AG04449 (cell line): ENCODE data around the gene ABCD3.

Source experiments
- CTCF ChIA-PET: fragments of 350-600 bp; formaldehyde crosslinking; extraction: SDS; loops from one replicate; lab custom pipeline; 2021; ENCODE audit warnings: antibody characterized with exemption; lab: Yijun Ruan, JAX
- POLR2A ChIA-PET: fragments of 400-600, 350-600 bp; formaldehyde crosslinking; extraction: SDS; loops from one replicate; lab custom pipeline; 2020; ENCODE audit warnings: antibody characterized with exemption, inconsistent platforms; lab: Yijun Ruan, JAX
- DNase-seq: peaks from one replicate; pipeline ENCODE4 v3.0.0-alpha.2; 2010; ENCODE audit warnings: low read depth, low spot score
- H3K4me3 ChIP-seq: 2 replicates; pipeline ENCODE4 v1.5.1; 2011; ENCODE audit warnings: low read depth, mild to moderate bottlenecking, control low read depth, low read length
- TF ChIP-seq, protein P1 (sequence below): IDR thresholded peaks from one replicate; pipeline ENCODE4 v1.5.1; 2011; ENCODE audit warnings: mild to moderate bottlenecking, moderate library complexity, low read length, control low read depth, inconsistent platforms; ENCODE audit not compliant: insufficient read depth; ENCODE audit errors: missing control alignments

Gene ABCD3

DNA sequence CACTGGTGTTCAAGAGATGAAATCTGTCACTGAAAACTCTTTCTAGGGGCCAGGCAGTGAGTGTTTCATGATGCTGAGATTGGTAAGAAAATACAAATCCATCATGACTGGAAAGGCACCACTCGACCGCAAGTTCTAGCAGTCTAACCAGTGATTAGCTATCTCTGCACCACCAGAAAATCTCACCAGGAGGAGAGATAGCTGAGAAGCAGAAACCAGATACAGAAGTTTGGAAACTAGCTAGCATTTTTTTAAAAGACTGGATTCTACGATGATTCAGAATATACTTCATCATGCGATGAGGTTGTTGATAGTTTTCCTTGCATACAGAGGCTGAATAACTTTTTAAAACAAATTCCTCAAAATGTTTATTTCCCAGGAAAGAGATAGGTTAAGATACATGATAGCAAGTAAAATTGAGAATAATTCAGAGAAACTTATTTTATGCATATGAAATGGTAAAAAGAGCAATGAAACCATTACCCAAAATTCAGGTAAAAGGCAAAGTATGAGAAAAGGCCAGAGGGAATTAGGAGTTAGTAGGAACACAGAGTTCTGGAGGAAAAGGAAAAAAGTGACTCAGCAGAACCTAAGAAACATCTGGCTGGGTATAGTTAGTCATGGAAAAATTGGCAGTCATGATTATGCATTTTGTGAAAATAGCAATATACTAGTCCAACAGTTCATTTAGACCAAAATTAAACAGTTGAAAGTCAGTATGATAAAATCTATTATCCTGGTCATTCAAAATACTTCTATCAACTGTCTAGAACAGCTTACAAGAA lies 126.7 kb downstream of the ABCD3 start:
- TF ChIP-seq, protein P1, sequence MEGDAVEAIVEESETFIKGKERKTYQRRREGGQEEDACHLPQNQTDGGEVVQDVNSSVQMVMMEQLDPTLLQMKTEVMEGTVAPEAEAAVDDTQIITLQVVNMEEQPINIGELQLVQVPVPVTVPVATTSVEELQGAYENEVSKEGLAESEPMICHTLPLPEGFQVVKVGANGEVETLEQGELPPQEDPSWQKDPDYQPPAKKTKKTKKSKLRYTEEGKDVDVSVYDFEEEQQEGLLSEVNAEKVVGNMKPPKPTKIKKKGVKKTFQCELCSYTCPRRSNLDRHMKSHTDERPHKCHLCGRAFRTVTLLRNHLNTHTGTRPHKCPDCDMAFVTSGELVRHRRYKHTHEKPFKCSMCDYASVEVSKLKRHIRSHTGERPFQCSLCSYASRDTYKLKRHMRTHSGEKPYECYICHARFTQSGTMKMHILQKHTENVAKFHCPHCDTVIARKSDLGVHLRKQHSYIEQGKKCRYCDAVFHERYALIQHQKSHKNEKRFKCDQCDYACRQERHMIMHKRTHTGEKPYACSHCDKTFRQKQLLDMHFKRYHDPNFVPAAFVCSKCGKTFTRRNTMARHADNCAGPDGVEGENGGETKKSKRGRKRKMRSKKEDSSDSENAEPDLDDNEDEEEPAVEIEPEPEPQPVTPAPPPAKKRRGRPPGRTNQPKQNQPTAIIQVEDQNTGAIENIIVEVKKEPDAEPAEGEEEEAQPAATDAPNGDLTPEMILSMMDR: no peak
- POLR2A ChIA-PET: interaction anchor here (0.7 kb wide), 1 partner anchor 181 kb away, joined by 3 read pairs; no protein-coding TSS in a partner anchor
- CTCF ChIA-PET: interaction anchor here (0.6 to 3.9 kb wide), 3 partner anchors 24 to 261 kb away, joined by 3 to 16 read pairs (median 3); no protein-coding TSS in a partner anchor
- no peak for DNase-seq
- no peak overlapping the region for H3K4me3 ChIP-seq

DNA sequence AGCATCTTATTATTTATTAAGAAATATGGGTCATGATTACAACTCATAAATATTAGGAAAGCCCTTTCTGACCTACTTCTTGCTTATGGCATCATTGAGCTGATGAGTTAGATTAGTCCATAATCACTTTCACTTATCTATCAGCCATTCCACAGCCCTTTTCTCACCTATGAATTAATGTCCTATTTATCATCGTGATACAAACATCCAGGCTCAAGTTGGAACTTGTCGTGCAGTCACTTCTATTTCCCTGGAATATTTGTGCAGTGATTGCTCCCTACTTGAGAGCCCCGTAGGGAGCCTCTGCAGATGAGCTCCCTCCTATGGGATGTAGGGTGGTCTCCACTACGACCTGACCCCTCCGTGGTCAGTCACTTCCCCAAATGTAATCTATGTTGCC lies 131.5 kb downstream of the ABCD3 start:
- CTCF ChIA-PET: interaction anchor here (1.2 to 1.7 kb wide), 2 partner anchors 11 to 256 kb away, joined by 5 to 7 read pairs; no protein-coding TSS in a partner anchor
- POLR2A ChIA-PET: no interaction called here
- DNase-seq: no peak
- H3K4me3 ChIP-seq: no peak overlapping the region
- TF ChIP-seq, protein P1: no peak

DNA sequence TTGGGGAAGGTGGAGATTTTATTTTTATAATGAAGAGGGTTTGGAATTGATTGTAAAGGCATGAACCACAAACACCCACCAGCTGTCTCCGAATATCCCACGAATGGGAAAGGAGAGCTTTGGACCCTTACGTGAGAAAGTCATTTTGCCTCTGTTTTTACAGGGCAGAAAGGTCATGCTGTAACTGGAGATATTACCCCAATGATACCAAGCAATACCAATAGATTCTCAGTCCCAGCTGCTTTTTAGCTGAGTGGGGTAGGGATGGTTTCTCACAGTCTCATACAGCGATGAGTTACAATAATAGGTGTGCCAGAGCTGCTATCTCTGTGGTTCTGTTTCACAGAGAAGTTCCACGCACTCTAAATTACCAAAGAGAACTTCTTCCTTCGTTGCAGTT lies 132.2 kb downstream of the ABCD3 start:
- TF ChIP-seq, protein P1: no peak
- no peak overlapping the region for H3K4me3 ChIP-seq
- ChIA-PET CTCF (interaction anchor here (1.2 to 1.7 kb wide), 2 partner anchors 10 to 256 kb away, joined by 5 to 7 read pairs; no protein-coding TSS in a partner anchor), POLR2A (no interaction called here)
- no peak for DNase-seq

DNA sequence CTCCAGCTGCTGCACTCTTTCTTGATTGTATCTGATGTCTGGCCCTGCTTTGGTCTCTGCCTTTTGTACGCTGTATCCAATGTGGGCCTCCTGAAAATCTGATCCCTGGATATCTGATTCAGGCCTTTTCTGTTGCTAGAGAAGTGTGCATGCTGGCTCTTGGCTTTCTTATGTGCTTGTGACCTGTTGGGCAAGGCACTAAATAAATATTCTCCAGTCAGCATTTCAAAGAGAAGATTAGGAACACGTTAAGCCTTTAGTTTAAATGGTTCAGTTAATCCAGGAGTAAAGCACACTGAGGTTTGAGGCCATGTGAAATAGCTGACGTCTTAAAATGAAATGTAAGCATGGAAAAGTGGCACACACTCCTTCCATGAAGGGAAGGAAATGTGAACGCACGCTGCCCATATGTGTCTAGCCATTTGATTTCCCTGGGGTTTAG lies 132.6 kb downstream of the ABCD3 start:
- TF ChIP-seq, protein P1: no peak
- ChIA-PET CTCF (interaction anchor here (1.7 kb wide), 1 partner anchor 255 kb away, joined by 7 read pairs; no protein-coding TSS in a partner anchor), POLR2A (no interaction called here)
- no peak for DNase-seq
- H3K4me3 ChIP-seq: no peak overlapping the region

DNA sequence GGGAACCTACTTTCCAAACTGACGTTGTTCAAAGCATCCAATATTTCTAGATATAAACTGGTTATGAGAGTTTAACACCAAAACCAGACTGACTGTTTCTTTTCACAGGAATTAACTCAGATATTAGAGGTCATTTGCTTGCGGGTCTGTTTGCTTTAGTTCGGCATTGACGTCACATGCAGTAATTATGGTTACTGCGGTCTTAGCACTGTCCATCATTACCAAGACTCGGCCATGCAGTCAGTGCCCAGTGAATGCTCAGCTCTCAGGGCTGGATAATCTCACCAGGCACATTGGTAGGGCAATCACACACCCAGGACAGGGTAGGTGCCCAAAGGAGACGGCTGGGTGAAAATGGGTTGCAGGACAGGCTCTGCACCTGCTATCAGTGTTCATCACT lies 133.3 kb downstream of the ABCD3 start:
- ChIA-PET POLR2A (no interaction called here), CTCF (no interaction called here)
- no peak overlapping the region for H3K4me3 ChIP-seq
- no peak for DNase-seq
- TF ChIP-seq, protein P1: no peak

DNA sequence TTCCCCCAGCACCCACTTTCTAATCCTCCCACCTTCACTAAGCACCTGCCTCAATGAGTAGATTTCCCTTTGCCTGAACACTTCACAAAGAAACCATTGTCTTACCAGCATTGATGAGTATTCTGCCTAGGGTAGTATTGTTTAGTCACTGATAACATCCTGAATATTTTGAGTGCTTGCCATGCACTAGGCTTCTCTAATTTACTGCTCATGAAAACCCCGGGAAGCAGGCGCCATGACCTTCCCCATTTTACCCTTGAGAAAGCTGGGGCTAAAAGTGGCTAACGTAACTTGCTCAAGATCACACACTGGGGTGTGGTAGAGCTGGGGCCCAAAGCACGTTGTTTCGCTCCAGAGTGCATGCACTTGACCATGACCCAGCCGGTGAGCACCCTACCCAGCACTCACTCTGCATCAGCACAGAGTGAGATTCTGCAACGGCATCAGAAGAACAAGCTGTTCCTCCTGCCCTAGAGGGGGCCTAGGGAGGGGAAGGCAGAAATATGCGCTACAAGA lies 133.9 kb downstream of the ABCD3 start:
- ChIA-PET POLR2A (no interaction called here), CTCF (interaction anchor here (0.6 kb wide), 1 partner anchor 126 kb away, joined by 4 read pairs; no protein-coding TSS in a partner anchor)
- TF ChIP-seq, protein P1: no peak
- no peak for DNase-seq
- H3K4me3 ChIP-seq: no peak overlapping the region
